HG03196 (cell line): ENCODE data around the gene ANKRD49.
"Not testable (repeated sequence)": the region's sequence is repeated elsewhere in the genome, so short reads cannot be mapped to it uniquely, and the experiment has no call there.

Source experiments
- ATAC-seq: cut with Tn5 transposase; IDR thresholded peaks from one replicate; pipeline ENCODE4 v1.9.1; 2021; ENCODE audit not compliant: unreplicated experiment

The ANKRD49 gene

DNA sequence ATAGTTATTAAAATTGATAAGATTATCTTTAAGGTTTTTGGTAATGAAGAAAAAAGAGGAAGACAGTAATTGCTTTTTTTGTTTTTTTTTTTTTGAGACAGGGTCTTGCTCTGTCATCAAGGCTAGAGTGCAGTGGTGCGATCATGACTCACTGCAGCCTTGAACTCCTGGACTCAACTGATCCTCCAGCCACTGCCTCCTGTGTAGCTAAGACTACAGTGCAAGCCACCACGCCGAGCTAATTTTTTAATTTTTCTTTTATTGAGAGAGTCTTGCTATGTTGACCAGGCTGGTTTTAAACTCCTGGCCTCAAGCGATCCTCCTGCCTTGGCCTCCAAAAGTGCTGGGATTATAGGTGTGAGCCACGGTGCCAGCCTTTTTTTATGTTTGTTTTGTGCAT is 12.7 kb downstream of the ANKRD49 start:
- ATAC-seq, result not testable (repeated sequence)

DNA sequence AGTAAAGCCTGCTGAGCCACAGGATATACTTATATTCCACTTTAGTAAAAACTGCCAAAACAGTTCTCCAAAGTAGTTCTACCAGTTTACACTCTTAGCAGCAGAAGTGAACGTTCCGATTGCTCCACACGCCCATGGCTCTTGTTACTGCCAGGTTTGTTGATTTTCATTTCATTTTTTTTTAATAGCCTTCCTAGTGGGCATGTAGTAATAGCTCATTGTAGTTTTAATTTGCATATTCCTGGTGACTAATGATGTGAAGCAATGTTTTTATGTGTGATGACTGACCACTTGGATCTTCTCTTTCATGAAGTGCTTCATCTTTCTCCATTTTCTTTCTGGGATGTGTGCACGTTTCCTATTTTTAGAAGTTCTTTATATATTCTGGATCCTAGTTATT is 13.7 kb downstream of the ANKRD49 start:
- no peak for ATAC-seq

DNA sequence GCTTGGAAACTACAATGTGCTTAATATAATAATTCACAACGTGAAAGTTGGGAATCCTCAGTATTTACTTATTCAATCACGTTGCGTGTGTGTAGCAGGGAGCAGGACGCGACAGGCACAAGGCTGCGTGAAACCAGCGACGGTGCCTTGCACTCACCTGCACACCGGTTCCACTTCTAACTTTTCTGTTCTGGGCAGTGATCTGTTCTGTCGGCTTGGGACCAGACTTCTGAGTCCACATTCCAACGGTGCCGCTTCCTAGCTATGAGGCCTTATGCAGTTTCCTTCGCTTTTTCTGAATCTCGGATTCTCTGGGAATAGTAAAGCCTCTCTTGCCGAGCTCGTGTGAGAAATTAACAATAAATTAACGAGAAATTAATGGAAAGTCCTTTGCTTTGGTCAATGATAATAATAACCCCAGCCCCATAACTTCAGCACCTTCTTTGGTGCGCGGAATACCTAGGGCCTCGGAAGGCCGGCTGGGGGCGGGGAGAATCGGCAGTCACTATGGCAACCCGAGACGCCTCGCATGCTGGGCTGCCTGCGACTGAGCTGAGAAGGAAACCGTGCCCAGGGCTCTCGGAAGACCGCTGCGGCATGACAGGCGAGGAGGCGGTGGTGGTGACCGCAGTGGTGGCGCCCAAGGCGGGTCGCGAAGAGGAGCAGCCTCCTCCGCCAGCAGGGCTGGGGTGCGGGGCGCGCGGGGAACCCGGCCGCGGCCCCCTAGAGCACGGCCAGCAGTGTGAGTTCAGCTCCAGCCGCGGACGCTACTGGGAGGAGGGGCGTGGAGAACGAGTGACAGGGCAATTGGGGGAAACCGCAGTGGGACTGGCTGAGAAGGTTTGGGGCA is 18.4 kb downstream of the ANKRD49 start, which contains the start of gene C11orf97:
C11orf97 (plus strand) TSS at position 530 of the 850 bp plus-strand sequence; CDS start at position 598, 68 bp downstream.
- ATAC-seq, result peak; percentile 92

DNA sequence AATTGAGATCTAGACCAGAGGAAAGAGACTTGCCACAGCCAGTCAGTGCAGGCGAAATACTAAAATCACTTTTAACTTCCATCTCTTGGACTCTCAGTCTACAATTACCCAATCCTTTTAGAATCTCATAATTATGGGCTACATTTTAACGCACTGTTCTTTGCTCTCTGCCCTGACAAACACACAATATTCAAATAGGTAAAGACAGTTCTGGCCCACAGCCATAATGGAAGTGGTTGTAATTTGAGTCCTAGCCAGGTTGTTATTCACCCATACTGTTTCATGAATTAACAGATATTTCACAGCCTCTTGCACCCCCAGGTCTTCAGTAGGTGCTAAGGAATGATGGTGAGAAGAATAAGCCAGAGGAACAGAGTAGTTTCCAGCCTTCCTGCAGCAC is 19.3 kb downstream of the ANKRD49 start:
- ATAC-seq, result no peak

DNA sequence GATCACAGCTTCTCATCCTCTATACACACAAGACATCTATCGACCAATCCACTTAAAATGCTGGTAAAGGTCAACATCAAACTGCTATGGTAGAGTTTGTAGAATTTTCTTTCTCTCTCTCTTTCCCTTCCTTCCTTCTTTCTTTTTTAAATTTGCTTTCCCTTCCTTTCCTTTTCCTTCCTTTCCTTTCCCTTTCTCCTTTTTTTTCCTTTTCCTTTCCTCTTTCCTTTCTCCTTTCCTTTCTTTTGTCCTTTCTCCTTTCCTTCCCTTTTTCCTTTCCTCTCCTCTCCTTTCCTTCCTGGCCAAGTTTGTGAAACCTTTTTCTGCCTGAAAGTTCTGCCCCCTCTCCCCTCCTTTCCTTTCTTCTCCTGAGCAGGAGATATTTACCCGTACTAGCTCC is 21.6 kb downstream of the ANKRD49 start:
- no peak for ATAC-seq

GRCh38 chr11:94516725-94517124 is 22.9 kb downstream of the ANKRD49 start:
- ATAC-seq, result no peak

GRCh38 chr11:94518300-94518699 is 24.5 kb downstream of the ANKRD49 start:
- no peak for ATAC-seq

DNA sequence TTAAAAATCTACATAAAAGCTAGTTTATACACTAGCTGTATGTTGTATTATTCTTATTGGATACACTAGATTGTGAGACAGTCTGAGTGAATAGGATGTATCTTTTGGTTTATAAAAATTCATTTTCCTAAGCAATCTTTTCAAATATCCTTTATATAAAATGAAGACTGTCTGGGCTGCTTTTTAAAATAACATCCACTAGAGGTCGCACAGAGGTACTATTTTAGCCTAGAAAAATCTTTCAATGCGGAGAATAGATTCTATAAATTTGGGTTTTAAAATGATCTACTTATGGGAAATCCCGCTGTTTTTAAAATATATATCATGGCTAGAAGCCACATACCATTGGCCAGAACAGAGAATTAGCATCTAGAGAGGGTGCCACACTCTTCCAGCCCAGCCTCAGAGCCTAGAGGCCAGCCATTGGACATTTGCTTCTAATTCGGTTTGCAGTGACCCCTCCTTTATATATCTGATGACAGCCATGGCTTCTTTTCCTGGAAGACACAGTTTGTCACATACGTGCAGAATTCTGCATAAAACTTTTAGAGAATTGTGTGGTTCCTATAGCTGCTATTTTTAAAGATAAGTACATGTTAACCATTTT is 25.8 kb downstream of the ANKRD49 start:
- ATAC-seq, result no peak

DNA sequence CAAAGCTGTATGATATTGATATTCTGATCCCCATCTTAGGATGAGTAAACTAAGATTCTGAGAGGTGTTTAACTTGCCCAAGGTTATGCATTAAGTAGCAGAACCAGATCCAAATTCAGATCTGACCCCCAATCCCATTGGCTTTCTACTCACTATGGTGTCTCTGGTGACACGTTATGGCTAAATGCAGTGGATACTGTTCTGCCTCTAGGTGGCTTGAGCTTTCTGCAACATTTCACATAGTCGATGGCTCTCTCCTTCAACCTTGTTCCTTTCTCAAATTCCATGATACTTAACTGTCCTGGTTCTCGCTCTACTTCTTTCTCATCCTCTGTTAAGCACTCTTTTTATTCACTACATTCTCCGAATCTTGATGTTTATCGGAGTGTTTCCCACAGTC is 27.9 kb downstream of the ANKRD49 start:
- ATAC-seq, result no peak

DNA sequence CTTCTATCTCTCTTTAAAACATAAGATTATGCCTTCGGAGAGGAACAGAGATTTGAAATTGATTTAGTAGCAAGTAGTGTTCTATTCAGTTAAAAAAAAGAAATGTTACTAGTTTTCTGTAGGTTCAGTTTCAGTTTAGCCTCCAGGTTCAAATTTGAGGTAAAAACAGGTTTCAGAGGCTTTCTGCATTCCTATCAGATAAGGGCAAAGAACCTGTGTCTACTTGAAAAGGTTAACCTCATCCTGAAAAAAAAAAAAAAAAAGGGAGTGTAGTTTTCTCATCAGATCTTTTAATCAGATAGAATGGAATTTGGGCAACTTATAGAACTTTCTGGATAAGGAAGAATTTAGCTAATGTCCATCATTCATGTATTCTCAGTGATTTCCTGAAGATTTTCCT is 30.6 kb downstream of the ANKRD49 start:
- no peak for ATAC-seq

GRCh38 chr11:94525546-94526324 is 32.0 kb downstream of the ANKRD49 start:
- ATAC-seq, result no peak

GRCh38 chr11:94526645-94527438 is 33.1 kb downstream of the ANKRD49 start:
- ATAC-seq, result no peak

DNA sequence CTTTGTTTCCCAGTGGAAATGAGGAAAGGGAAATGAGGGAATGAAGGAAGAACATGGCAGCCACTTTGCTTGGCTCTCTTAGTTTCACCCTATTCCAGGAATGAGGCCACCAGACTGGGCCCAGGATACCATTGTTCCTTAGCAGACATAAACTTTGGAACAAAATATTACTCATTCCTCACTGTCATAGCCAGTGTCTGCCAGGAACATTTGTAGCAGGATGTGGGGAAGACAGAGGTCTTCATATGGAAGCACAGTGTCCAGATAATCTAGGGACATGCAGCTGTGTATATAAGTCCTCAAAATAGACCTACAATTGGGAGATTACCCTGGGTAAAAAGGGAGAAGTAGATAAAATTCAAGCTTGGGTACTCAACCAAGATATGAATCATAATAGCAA is 34.8 kb downstream of the ANKRD49 start:
- ATAC-seq, result no peak

GRCh38 chr11:94532211-94532610 is 38.4 kb downstream of the ANKRD49 start:
- ATAC-seq, result no peak

- ATAC-seq, result no peak
These were observed 39.4 kb downstream of the ANKRD49 start for GRCh38 chr11:94533206-94533605.

- ATAC-seq, result no peak
These were observed 40.2 kb downstream of the ANKRD49 start for GRCh38 chr11:94533696-94534630.

DNA sequence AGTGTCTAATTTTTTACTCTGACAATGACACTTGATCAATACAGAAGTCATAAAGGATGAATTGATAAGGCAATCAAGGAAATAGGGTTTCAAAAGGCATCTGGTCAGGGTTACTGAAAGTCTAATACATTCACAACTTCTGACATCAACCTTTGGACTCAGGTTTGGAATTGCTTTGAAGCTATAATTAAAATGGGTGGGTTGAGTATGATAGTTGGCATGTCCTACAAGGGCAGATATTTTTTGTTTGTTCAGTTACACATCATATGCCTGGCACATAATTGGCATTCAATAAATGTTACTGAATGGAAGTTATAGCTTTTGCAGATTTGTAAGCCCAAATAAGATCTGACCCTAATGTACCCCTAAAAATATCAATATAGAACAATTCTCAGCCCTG is 42.6 kb downstream of the ANKRD49 start:
- no peak for ATAC-seq

GRCh38 chr11:94537031-94537600 is 43.3 kb downstream of the ANKRD49 start:
- ATAC-seq, result no peak

DNA sequence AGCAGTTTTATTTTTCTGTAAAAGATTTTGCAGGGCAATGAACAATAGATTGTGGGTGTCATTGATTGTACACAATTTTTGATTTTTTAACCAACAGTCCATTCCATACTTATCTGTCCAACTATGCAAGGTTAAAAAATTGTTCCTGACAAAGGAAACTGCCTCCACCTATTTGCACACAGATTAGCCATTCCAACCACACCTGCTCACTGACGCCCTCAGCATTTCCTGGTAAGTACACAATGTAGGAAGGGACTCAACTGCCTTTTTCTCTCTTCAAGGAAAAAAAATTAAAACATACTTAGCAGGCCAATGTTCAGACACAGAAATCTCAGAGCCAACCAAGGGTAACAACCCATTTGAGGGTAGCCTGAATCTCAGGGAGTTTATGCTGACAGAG is 45.6 kb downstream of the ANKRD49 start:
- ATAC-seq, result no peak
